ENCODE data around the gene MORN1. TPM values are rescaled to one million over a fixed set of nuclear protein-coding genes. Genes with fewer than 3 reads are reported as not detected.

MORN1 gene
- total and polyA plus RNA-seq, 2 donors (not counting 3 experiments of a cell fraction or from before 2014, with no cell fraction given), result 4.3 to 6.4 TPM

DNA sequence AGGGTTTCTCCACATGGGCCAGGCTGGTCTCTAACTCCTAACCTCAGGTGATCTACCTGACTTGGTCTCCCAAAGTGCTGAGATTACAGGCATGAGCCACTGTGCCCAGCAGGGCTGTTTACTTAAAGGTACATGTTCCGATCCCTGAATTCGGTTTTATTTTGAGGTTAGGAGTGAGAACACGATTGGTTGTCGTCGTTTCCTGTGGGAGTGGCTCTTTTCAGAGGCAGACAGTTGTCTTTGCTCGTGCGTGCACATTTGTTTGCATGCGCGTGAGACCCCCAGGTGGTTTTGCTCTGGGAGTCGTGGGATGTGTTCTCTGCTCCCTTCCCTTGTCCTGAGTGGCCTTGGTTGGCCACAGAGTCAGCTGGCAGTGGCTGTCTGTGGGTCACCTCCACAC, 103.0 kb downstream of the MORN1 start:
- POLR2A ChIA-PET, result no interaction called here
- no peaks in the 10 kb centered on the region for H4K20me1 ChIP-seq (replicated peaks; ENCODE audit: control insufficient read depth, extremely low read depth, insufficient read depth, low read length)

More for the DNA sequence above, 103.0 kb downstream of the MORN1 start:
- Histone ChIP-seq H3K4me1 (ENCODE audit: control insufficient read depth, extremely low read depth, insufficient read depth, low read length) (peaks cover 24% of the 10 kb centered on the region), H3K4me2 (ENCODE audit: insufficient read depth, low read length) (no peak overlapping the region), H3K9me3 (replicated peaks; ENCODE audit: control insufficient read depth, insufficient read depth, low read length) (no peaks in the 10 kb centered on the region), H3K4me3 (replicated peaks in 1 of 3; ENCODE audit: insufficient read depth in 1 of 3, low read depth in 1 of 3, low read length in 3 of 3) (no peak overlapping the region), H3K27ac (ENCODE audit: insufficient read depth, low read depth, low read length) (no peak overlapping the region), H3K36me3 (ENCODE audit: control insufficient read depth in 2 of 2, extremely low read depth in 1 of 2, insufficient read depth in 2 of 2, low read length in 2 of 2) (no peaks in the 10 kb centered on the region), H3K79me2 (ENCODE audit: control insufficient read depth, insufficient read depth, low read length) (peaks cover 82% of the 10 kb centered on the region), H3K27me3 (ENCODE audit: control insufficient read depth in 2 of 2, insufficient read depth in 2 of 2, low read length in 2 of 2) (no peaks in the 10 kb centered on the region), H2AFZ (ENCODE audit: low read depth, low read length) (no peak overlapping the region), H3K9me1 (replicated peaks; ENCODE audit: control insufficient read depth, extremely low read depth, insufficient read depth, low read length) (no peaks in the 10 kb centered on the region), H3K9ac (replicated peaks; ENCODE audit: extremely low read depth, insufficient read depth, low read length) (no peak overlapping the region)
- FAIRE-seq (no peak), DNase-seq (ENCODE audit: low read depth, low spot score) (no peak)
- dilution Hi-C loops (cut with MboI; ENCODE audit: extremely low pct_ligation_motif_present, low sequenced_read_pairs), result no loop called here
- BruUV-seq (replicated peaks), result no TSS peak
- intact Hi-C loops (cut with micrococcal nuclease), result no loop called here
- TF ChIP-seq FOS (IDR thresholded peaks at IDR 0.05; ENCODE audit: borderline replicate concordance, insufficient read depth, low read length) (no peak), POLR2A (IDR thresholded peaks at IDR 0.05; ENCODE audit: low read depth, low read length) (no peak), POLR2AphosphoS5 (IDR thresholded peaks at IDR 0.05; ENCODE audit: insufficient read depth, low read depth, low read length) (no peak), JUN (IDR thresholded peaks at IDR 0.05; ENCODE audit: borderline replicate concordance, insufficient read depth, insufficient read length, low read depth) (no peak), EZH2 (IDR thresholded peaks at IDR 0.05; ENCODE audit: borderline replicate concordance, low read depth, low read length, severe bottlenecking) (no peak), GATA2 (IDR thresholded peaks at IDR 0.05; ENCODE audit: insufficient read depth, insufficient read length, low read depth, low read length) (no peak), MYC (IDR thresholded peaks at IDR 0.05; ENCODE audit: low read depth, low read length) (no peak)
- TF ChIP-seq, protein P1, sequence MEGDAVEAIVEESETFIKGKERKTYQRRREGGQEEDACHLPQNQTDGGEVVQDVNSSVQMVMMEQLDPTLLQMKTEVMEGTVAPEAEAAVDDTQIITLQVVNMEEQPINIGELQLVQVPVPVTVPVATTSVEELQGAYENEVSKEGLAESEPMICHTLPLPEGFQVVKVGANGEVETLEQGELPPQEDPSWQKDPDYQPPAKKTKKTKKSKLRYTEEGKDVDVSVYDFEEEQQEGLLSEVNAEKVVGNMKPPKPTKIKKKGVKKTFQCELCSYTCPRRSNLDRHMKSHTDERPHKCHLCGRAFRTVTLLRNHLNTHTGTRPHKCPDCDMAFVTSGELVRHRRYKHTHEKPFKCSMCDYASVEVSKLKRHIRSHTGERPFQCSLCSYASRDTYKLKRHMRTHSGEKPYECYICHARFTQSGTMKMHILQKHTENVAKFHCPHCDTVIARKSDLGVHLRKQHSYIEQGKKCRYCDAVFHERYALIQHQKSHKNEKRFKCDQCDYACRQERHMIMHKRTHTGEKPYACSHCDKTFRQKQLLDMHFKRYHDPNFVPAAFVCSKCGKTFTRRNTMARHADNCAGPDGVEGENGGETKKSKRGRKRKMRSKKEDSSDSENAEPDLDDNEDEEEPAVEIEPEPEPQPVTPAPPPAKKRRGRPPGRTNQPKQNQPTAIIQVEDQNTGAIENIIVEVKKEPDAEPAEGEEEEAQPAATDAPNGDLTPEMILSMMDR (IDR thresholded peaks at IDR 0.05; ENCODE audit: extremely low read depth in 1 of 2, insufficient read depth in 1 of 2, low read depth in 1 of 2, low read length in 2 of 2), result no peak
- TF ChIP-seq, protein P2, sequence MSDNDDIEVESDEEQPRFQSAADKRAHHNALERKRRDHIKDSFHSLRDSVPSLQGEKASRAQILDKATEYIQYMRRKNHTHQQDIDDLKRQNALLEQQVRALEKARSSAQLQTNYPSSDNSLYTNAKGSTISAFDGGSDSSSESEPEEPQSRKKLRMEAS (IDR thresholded peaks at IDR 0.05; ENCODE audit: insufficient read depth, insufficient read length), result no peak
- CTCF ChIA-PET, result no interaction called here
